Measurements from ENCODE around the gene PSTPIP2. TPM values are rescaled to one million over a fixed set of nuclear protein-coding genes. Genes with fewer than 3 reads are reported as not detected.

Gene PSTPIP2
- total RNA-seq, 1 donor from 2014 or later: 6.1 TPM

GRCh38 chr18:46001892-46002291 lies 70.2 kb downstream of the PSTPIP2 start:
- no peak for TF ChIP-seq CTCF (IDR thresholded peaks at IDR 0.05; ENCODE audit: unreplicated experiment)
- H3K4me3 Mint-ChIP-seq (ENCODE audit: low read depth): no peak overlapping the region
- peaks cover 17% of the 10 kb centered on the region for H3K9me3 Mint-ChIP-seq (ENCODE audit: low read depth)
- peaks cover 7% of the 10 kb centered on the region for H3K36me3 Mint-ChIP-seq (ENCODE audit: insufficient read depth)
- H3K27ac Mint-ChIP-seq: no peak overlapping the region
- H3K4me1 Mint-ChIP-seq (ENCODE audit: low read depth): no peaks in the 10 kb centered on the region
- no peaks in the 10 kb centered on the region for H3K27me3 Mint-ChIP-seq
- no peak for DNase-seq (ENCODE audit: low spot score, unreplicated experiment)

DNA sequence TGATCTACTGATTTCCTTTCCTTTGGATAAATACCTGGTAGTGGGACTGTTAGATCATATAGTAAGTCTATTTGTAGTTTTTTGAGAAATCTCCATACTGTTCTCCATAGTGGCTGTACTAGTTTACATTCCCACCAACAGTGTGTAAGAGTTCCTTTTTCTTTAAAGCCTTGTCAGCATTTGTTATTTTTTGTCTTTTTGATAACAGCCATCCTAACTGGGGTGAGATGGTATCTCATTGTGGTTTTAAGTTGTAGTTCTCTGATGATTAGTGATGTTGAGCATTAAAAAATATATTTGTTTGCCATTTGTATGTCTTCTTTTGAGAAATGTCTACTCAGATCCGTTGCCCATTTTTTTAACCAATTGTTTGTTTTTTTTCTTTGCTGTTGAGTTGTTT lies 71.0 kb downstream of the PSTPIP2 start:
- no peaks in the 10 kb centered on the region for H3K27me3 Mint-ChIP-seq
- TF ChIP-seq CTCF (IDR thresholded peaks at IDR 0.05; ENCODE audit: unreplicated experiment): no peak
- peaks cover 17% of the 10 kb centered on the region for H3K9me3 Mint-ChIP-seq (ENCODE audit: low read depth)

GRCh38 chr18:45999536-45999935 lies 72.5 kb downstream of the PSTPIP2 start:
- no peak for DNase-seq (ENCODE audit: low spot score, unreplicated experiment)
- no peak overlapping the region for H3K27ac Mint-ChIP-seq
- H3K36me3 Mint-ChIP-seq (ENCODE audit: insufficient read depth): peaks cover 7% of the 10 kb centered on the region
- H3K4me3 Mint-ChIP-seq (ENCODE audit: low read depth): no peak overlapping the region
- H3K4me1 Mint-ChIP-seq (ENCODE audit: low read depth): no peaks in the 10 kb centered on the region
- peaks cover 17% of the 10 kb centered on the region for H3K9me3 Mint-ChIP-seq (ENCODE audit: low read depth)
- no peak for TF ChIP-seq CTCF (IDR thresholded peaks at IDR 0.05; ENCODE audit: unreplicated experiment)
- H3K27me3 Mint-ChIP-seq: no peaks in the 10 kb centered on the region

More for the DNA sequence above, 71.0 kb downstream of the PSTPIP2 start:
- no peak overlapping the region for H3K4me3 Mint-ChIP-seq (ENCODE audit: low read depth)
- no peaks in the 10 kb centered on the region for H3K4me1 Mint-ChIP-seq (ENCODE audit: low read depth)
- DNase-seq (ENCODE audit: low spot score, unreplicated experiment): no peak
- no peak overlapping the region for H3K27ac Mint-ChIP-seq
- H3K36me3 Mint-ChIP-seq (ENCODE audit: insufficient read depth): peaks cover 7% of the 10 kb centered on the region

DNA sequence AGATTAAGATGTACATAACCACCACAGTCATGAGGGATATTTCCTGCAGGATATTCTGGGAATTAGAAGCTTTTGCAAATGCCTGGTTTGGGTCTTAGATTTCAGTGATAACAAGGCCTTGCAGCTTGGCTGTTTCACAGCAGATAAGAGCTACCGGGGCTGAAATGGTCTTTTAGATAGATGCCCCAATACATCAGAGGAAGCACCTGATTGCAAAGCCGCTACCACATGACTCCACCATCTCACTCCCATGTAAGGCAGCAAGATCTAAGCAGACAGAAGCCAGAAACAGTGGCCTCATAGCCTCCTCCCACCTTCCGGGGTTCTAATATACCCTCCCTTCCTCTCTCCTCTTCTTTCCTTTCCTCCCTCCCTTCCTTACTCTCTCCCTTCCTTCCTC lies 73.8 kb downstream of the PSTPIP2 start:
- no peak overlapping the region for H3K4me3 Mint-ChIP-seq (ENCODE audit: low read depth)
- TF ChIP-seq CTCF (IDR thresholded peaks at IDR 0.05; ENCODE audit: unreplicated experiment): no peak
- peaks cover 17% of the 10 kb centered on the region for H3K9me3 Mint-ChIP-seq (ENCODE audit: low read depth)
- H3K36me3 Mint-ChIP-seq (ENCODE audit: insufficient read depth): peaks cover 7% of the 10 kb centered on the region
- no peaks in the 10 kb centered on the region for H3K4me1 Mint-ChIP-seq (ENCODE audit: low read depth)
- DNase-seq (ENCODE audit: low spot score, unreplicated experiment): no peak
- no peak overlapping the region for H3K27ac Mint-ChIP-seq
- no peaks in the 10 kb centered on the region for H3K27me3 Mint-ChIP-seq

DNA sequence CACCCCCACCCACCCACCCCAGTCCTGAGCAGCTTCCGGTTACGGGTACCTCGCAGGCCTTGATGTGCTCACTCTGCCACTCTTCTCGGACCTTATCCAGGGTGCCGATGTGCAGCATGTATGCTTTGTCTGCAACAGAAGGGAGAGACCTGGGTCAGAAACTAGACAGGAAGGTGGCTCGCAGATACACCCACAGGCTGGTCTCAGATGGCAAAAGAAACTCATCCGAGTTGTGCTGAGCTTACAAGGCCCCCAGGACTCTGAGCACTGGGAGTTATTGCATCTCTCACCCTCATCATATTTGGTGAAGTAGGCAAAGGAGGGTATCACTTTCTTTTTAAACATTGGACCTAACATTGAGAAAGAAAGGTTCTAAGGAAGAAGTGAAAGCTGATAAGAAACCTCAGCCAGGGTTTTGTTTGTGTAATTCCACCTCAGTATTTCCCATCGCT lies 74.3 kb downstream of the PSTPIP2 start:
- Mint-ChIP-seq H3K27ac (no peak overlapping the region), H3K36me3 (ENCODE audit: insufficient read depth) (peaks cover 5% of the 10 kb centered on the region), H3K27me3 (no peaks in the 10 kb centered on the region), H3K4me1 (ENCODE audit: low read depth) (no peaks in the 10 kb centered on the region), H3K9me3 (ENCODE audit: low read depth) (peaks cover 14% of the 10 kb centered on the region), H3K4me3 (ENCODE audit: low read depth) (no peak overlapping the region)
- TF ChIP-seq CTCF (IDR thresholded peaks at IDR 0.05; ENCODE audit: unreplicated experiment): no peak
- no peak for DNase-seq (ENCODE audit: low spot score, unreplicated experiment)
